K562 (cell line): ENCODE data around the gene OSBPL10.

ENCODE experiments used
- FOXJ3 ChIP-seq: sonication (generic); formaldehyde crosslinking; IDR thresholded peaks from 2 replicates; pipeline ENCODE4 v1.4.0; 2020; ENCODE audit warnings: mild to moderate bottlenecking, missing genetic modification reagents
- POLR2A ChIP-seq: fragments of 450-650 bp; conservative IDR thresholded peaks from 2 replicates; pipeline ENCODE4 v1.6.1; 2016
- ZNF717 ChIP-seq: fragments of 250-450 bp; sonication (Bioruptor Pico); IDR thresholded peaks from 2 replicates; pipeline ENCODE4 v1.5.0; 2021
- TF ChIP-seq, protein P1 (sequence below), 3 experiments: IDR thresholded peaks in 2 of 3; conservative IDR thresholded peaks in 1 of 3; 2 replicates each; pipeline ENCODE4 v1.5.1; 2011 to 2012; ENCODE audit warnings: low read length in 3 of 3, mild to moderate bottlenecking in 3 of 3, control low read depth in 2 of 3, improper control_type of control experiment in 1 of 3, inconsistent platforms in 1 of 3, low read depth in 1 of 3, mixed read lengths in 1 of 3, moderate library complexity in 1 of 3; ENCODE audit not compliant: insufficient read depth in 2 of 3

- TF ChIP-seq FOXJ3 (CRISPR knock-in tag) (no peak), POLR2A (no peak), ZNF717 (CRISPR knock-in tag) (no peak)
- TF ChIP-seq, protein P1, sequence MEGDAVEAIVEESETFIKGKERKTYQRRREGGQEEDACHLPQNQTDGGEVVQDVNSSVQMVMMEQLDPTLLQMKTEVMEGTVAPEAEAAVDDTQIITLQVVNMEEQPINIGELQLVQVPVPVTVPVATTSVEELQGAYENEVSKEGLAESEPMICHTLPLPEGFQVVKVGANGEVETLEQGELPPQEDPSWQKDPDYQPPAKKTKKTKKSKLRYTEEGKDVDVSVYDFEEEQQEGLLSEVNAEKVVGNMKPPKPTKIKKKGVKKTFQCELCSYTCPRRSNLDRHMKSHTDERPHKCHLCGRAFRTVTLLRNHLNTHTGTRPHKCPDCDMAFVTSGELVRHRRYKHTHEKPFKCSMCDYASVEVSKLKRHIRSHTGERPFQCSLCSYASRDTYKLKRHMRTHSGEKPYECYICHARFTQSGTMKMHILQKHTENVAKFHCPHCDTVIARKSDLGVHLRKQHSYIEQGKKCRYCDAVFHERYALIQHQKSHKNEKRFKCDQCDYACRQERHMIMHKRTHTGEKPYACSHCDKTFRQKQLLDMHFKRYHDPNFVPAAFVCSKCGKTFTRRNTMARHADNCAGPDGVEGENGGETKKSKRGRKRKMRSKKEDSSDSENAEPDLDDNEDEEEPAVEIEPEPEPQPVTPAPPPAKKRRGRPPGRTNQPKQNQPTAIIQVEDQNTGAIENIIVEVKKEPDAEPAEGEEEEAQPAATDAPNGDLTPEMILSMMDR (IDR thresholded peaks at IDR 0.05 in 2 of 3, conservative IDR thresholded peaks at IDR 0.05 in 1 of 3; ENCODE audit: insufficient read depth in 2 of 3, low read depth in 1 of 3, low read length in 3 of 3), result no peak
Measured at GRCh38 chr3:32026593-32026992, 45.5 kb upstream of the OSBPL10 start.
